Measurements from ENCODE around the gene UBP1.
"Not testable (repeated sequence)": the region's sequence is repeated elsewhere in the genome, so short reads cannot be mapped to it uniquely, and the experiment has no call there.

Gene UBP1

GRCh38 chr3:33433843-33434242 lies 6.4 kb downstream of the UBP1 start:
- DNase-seq, result no peak

GRCh38 chr3:33430571-33430970 lies 9.6 kb downstream of the UBP1 start:
- DNase-seq, result no peak

DNA sequence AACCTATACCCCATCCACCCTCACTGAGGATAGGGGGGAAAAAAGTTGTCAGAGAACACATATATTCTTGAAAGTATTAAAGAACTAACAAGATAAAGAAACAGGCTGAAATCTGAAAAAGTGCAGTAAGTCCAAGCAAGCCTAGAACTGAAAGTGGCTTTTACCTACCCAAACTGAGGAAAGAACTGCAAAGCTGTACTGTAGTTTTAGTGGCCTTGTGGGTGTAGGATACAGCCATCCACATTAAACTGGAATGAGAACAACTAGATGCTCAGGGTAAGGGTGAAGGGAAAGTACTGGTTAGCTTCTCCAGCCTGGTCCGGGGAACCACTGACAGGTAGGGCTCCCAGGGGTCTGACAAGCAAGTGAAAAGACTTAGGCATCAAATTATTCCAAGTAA lies 10.1 kb downstream of the UBP1 start:
- DNase-seq, result no peak

GRCh38 chr3:33429306-33429705 lies 10.9 kb downstream of the UBP1 start:
- DNase-seq, result not testable (repeated sequence)

- no peak for DNase-seq
These were observed 11.5 kb downstream of the UBP1 start for GRCh38 chr3:33428734-33429133.

DNA sequence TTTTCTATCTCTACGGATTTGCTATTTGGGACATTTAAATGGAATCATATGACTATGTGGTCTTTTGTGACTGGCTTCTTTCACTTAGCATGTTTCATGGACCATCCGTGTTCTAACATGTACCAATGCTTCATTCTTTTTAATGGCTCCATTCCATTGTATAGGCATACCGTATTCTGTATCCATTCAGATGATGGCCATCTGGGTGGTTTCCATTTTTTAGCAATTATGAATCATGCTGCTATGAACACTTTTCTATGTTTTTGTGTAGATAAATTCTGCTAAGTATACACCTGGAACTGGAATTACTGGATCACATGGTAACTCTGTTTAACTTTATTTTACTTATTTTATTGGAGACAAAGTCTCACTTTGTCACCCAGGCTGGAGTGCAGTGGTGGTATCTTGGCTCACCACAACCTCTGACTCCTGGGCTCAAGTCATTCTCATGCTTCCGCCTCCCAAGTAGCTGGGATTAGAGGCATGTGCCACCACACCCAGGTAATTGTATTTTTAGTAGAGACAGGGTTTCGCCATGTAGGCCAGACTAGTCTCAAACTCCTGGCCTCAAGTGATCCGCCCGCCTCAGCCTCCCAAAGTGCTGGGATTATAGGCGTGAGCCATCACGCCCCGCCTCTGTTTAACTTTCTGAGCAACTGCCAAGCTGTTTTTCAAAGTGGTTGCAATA lies 13.4 kb downstream of the UBP1 start:
- no peak for DNase-seq

DNA sequence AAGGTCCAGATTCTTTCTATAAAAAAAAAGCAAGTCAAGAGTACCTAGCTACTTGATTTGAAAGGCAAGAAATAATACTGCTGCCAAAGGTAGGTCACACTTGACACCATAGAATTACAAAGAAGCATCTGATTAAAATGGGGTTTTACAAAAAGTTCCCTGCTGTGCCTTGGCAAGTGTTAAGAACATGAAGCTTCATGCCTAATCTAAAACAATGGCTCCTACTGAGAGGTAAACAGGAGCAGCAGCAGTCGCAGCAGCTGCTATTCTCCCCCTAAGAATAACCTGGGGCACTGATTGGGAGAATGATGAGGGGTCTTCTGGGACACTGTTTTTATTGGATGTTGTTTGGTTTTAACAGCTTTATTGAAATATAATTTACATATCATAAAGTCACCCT lies 14.1 kb downstream of the UBP1 start:
- DNase-seq, result no peak

- no peak for DNase-seq
These were observed 14.8 kb downstream of the UBP1 start for GRCh38 chr3:33425453-33425852.

DNA sequence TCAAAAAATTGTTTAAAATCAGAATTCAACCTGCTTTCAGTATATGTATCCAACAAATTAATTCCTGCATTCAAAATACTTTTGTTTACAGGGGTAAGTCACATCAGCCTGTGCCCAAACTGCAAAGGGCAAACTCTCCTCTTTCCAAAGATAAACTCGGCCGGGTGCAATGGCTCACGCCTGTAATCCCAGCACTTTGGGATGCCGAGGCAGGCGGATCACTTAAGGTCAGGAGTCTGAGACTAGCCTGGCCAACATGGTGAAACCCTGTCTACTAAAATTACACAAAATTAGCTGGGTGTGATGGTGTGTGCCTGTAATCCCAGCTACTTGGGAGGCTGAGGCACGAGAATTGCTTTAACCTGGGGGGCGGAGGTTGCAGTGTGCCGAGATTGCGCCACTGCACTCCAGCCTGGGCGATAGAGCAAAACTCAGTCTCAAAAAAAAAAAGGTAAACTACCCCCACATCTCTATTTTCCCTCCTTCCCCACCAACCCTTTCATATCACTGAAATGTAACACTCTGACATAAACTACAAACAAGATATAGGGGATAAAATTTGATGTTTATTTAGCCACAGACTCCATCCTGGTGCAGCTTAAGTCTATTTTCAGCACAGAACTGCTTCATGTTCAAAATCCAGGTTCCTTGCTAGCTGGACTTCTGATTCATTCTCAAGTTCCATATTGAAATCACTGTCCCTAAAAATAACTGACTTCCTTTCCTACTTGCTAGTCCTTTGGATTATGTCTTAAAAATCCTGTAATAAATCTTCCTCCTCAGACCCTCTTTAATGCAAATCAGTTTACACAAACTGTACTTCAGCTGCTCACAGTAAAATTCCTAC lies 15.4 kb downstream of the UBP1 start:
- no peak for DNase-seq

- no peak for DNase-seq
These were observed 19.2 kb downstream of the UBP1 start for GRCh38 chr3:33420966-33421365.

DNA sequence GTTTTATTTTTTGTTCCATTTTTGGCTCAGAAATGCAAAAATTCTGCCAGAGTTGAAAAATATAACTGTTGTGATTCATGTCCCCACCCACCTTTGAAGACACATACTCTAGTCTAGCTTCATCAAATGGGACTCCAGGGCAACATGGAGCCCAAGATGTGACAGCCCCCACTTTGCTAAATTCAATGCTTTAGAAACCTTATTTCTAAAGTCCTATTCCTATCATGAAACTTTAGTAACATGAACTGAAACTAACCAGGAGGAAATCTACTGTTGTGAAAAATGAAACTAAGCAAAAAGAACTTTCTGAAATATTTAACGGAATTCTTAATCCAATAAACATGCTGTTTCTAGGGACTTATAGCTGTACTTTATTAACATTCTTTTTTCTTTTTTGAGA lies 20.3 kb downstream of the UBP1 start:
- DNase-seq, result no peak

DNA sequence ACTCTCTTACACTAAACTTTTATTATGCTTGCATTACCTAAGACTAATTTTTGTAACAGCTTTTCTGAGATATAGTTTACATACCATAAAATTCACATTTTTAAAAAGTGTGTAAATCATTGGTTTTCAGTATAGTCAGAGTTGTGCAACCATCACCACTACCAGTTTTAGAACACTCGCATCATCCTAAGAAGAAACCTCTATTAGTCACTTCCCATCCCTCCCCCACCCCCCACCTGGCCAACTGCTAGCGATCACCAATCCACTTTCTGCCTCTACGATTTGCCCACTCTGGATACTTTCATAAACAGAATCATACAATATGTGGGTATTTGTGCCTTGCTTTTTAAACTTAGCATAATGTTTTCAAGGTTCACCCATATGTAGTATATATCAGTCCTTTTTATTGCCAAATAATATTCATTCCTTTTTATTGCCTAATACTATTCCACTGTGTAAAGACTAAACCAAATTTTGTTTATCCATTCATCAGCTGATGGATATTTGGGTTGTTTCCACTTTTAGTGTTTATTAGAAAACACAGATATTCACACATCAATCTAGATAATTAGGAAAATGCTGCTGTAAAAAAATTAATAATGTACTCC lies 23.0 kb downstream of the UBP1 start:
- DNase-seq, result peak; percentile 11 to 15

GRCh38 chr3:33410816-33411215 lies 29.4 kb downstream of the UBP1 start:
- not testable (repeated sequence) for DNase-seq

DNA sequence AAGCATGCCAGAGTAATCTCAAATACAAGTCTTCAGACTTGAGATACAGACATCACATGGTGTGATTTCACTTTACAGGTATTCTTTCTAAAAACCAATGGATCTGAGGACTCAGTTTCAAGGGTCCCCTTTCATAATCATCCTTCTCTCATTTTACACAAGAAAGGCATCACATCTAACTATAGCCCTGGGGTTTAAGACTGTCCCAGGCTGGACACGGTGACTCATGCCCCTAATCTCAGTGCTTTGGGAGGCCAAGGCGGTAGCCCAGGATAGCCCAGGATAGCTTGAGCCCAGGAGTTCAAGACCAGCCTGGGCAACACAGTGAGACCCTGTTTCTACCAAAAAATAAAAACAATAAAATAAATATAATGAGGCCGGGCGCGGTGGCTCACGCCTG lies 36.4 kb downstream of the UBP1 start:
- DNase-seq, result no peak

- no peak for DNase-seq
These were observed 37.3 kb downstream of the UBP1 start for GRCh38 chr3:33402936-33403335.

- DNase-seq, result no peak
These were observed 38.4 kb downstream of the UBP1 start for GRCh38 chr3:33401781-33402180.

- no peak for DNase-seq
These were observed 41.8 kb downstream of the UBP1 start for GRCh38 chr3:33398410-33398809.

DNA sequence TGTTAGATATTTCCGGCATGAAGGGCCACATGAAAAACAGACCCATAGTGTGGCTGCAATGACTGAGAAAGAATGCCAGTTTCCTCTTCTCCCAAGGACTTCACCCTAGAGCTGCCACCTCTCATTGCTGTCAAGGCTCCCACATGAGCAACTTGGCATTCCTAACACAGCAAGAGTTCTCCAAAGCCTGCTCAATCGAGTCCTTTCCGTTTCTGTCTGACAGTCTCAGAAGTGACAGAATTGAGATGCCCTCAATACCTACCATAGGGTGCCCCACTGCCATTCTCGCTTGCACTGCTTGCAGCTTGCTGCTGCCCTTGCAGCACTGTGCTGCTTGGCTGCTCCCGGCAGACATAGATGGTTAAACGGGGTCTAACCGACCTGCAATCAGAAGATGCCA lies 44.3 kb downstream of the UBP1 start:
- no peak for DNase-seq

DNA sequence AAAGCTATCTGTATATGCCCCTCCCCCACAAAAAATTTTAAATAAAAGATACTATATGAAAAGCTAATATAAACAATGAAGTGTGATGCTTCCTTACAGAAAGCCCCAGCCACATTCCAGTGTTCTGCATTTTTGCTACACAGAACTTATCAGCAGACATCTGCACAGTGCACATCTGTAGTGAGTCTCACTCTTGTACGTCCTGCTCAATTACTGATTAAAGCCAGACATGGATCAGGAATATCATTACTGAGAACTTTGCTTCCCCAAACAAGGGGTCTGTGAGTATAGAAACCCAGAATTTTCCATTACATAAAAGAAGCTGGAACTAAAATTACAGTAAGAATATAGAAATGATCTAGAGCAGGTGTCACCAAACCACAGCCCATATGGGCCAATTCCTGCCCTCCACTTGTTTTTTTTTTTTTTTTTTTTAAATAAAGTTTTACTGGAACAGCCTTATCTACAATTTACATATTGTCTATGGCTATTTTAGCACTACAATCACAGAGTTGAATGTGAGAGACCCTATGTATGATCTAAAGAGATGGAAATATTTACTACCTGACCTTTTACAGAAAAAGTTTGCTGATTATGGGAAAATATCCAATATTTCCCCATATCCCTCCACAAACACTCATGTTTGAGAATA lies 45.7 kb downstream of the UBP1 start:
- DNase-seq, result no peak

- DNase-seq, result no peak
These were observed 47.5 kb downstream of the UBP1 start for GRCh38 chr3:33392703-33393125.

DNA sequence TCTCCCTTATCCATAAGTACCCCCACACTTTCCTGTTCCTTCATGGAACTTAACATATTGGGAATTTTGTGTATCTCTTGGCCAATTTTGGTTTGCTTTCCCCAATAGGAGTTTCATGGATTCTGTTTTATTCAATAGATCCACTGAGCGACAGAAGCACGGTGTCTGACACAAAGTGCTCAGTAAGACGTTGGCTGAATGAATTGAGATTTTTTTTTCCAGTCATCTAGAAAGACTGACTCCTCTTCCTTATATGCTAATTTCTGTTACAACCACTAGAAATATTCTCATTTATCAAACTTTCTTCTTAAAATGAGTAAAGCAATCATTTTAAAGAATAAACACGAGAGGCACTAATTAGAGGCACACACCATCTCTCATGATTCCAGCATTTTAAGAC lies 48.1 kb downstream of the UBP1 start:
- DNase-seq, result no peak

DNA sequence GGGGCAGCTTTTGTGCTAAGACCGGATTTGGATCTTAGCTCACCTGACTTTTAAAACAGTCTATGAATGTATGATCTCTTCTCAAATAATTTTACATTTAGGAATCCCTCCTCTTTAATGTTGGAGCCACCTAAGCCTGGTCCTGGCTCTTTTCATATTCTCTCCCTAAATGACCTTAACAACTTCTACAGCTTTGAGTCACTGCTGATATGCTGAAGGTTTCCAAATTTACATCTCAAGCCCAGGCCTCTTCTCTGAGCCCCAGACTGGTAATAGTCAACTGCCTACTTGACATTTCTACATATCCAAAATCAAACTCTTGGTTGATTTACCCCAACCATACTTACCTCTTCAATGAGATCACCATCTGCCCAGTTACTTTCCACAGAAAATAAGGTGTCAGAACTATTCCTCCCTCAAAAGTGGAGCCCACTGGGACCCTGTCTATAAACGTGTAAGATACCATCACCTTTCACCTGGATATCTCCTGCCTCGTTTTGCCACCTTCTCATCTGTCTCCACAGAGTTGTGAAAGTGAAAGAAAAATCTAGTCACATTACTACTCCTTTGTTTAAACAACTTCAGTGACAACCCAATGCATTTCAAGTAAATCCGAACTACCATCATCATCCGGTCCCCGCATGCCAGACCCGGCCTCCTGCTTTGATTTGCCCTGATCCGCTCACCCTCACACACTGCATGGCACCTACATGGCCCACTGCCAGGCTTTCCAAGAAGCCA lies 48.8 kb downstream of the UBP1 start:
- DNase-seq, result no peak

GRCh38 chr3:33389908-33390307 lies 50.3 kb downstream of the UBP1 start:
- DNase-seq, result no peak

Measured in stimulated activated CD4-positive, alpha-beta T cell treated with anti-CD3 and anti-CD28 coated beads, Interleukin-2, amount 100 ng/mL, for 48 hours (primary cell).